Bronchial epithelial cell (primary cell): Measurements from ENCODE around the gene APOC3. TPM values are rescaled to one million over a fixed set of nuclear protein-coding genes. Genes with fewer than 3 reads are reported as not detected.

ENCODE experiments used
- DNase-seq: peaks from one replicate; pipeline ENCODE4 v3.0.0-alpha.2; 2010; ENCODE audit warnings: low read depth
- FAIRE-seq: peaks from 2 replicates; lab custom pipeline; 2011; peaks lifted over from hg19 to GRCh38; lab: Jason Lieb, UNC
- H3K27me3 ChIP-seq: 2 replicates; pipeline ENCODE4 v1.5.1; 2011; ENCODE audit warnings: low read length; ENCODE audit not compliant: control insufficient read depth, insufficient read depth
- H3K36me3 ChIP-seq: 2 replicates; pipeline ENCODE4 v1.5.1; 2011; ENCODE audit warnings: low read length; ENCODE audit not compliant: control insufficient read depth, insufficient read depth
- H3K4me3 ChIP-seq: 2 replicates; pipeline ENCODE4 v1.5.1; 2011; ENCODE audit warnings: mild to moderate bottlenecking, low read depth, low read length, control low read depth
- total RNA-seq: library from RNA; depleted of rRNA; stranded (reverse); fragments of >200 nt; gene quantifications from 2 replicates; pipeline ENCODE4 v1.2.1, GENCODE V29; 2014
- TF ChIP-seq, protein P1 (sequence below): IDR thresholded peaks from 2 replicates; pipeline ENCODE4 v1.5.1; 2011; ENCODE audit warnings: mild to moderate bottlenecking, moderate library complexity, low read length, control low read depth, inconsistent platforms; ENCODE audit not compliant: insufficient read depth, severe bottlenecking

APOC3 gene
- total RNA-seq, 1 donor from 2014 or later, result not detected

GRCh38 chr11:116787786-116788486 lies 41.8 kb upstream of the APOC3 start, which contains the start of gene ZPR1:
Gene ZPR1 (minus strand): TSS chr11:116788023. CDS start chr11:116787990, 33 bp downstream.
- Histone ChIP-seq H3K27me3 (no peaks in the 10 kb centered on the region), H3K36me3 (peaks cover 20% of the 10 kb centered on the region), H3K4me3 (peak within 1 kb of the TSS; percentile 86)
- FAIRE-seq (no peak), DNase-seq (peak; percentile 48)
- TF ChIP-seq, protein P1, sequence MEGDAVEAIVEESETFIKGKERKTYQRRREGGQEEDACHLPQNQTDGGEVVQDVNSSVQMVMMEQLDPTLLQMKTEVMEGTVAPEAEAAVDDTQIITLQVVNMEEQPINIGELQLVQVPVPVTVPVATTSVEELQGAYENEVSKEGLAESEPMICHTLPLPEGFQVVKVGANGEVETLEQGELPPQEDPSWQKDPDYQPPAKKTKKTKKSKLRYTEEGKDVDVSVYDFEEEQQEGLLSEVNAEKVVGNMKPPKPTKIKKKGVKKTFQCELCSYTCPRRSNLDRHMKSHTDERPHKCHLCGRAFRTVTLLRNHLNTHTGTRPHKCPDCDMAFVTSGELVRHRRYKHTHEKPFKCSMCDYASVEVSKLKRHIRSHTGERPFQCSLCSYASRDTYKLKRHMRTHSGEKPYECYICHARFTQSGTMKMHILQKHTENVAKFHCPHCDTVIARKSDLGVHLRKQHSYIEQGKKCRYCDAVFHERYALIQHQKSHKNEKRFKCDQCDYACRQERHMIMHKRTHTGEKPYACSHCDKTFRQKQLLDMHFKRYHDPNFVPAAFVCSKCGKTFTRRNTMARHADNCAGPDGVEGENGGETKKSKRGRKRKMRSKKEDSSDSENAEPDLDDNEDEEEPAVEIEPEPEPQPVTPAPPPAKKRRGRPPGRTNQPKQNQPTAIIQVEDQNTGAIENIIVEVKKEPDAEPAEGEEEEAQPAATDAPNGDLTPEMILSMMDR, result no peak

GRCh38 chr11:116788534-116788933 lies 41.2 kb upstream of the APOC3 start:
- no peak for FAIRE-seq

DNA sequence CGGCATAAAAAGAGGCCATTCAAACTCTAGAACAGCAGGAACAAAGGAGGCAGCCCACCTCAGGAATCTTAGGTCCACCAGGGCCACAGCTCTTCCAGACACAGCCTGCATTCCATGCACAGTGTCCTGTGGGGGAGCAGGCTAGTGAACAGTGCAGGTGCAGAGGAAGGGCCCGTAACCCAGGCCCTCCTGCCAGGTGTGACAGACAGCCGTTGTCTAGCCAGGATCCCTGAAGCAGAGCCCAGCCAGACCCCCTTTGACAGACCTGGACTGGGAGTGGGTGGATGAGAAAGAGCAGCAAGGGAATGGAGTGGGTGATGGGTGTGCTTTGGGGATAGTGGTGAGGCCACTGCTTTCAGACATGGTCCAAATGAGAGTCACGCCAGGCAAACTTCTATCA lies 40.7 kb upstream of the APOC3 start:
- Histone ChIP-seq H3K36me3 (peaks cover 17% of the 10 kb centered on the region), H3K27me3 (no peaks in the 10 kb centered on the region), H3K4me3 (no peak overlapping the region)
- FAIRE-seq, result no peak
- no peak for DNase-seq
- TF ChIP-seq, protein P1, result no peak

More at GRCh38 chr11:116788534-116788933, 41.2 kb upstream of the APOC3 start:
- TF ChIP-seq, protein P1, result no peak
- no peak for DNase-seq
- H3K36me3 ChIP-seq, result peaks cover 19% of the 10 kb centered on the region
- peak overlapping the region; percentile 86 for H3K4me3 ChIP-seq
- H3K27me3 ChIP-seq, result no peaks in the 10 kb centered on the region

GRCh38 chr11:116790167-116791001 lies 39.3 kb upstream of the APOC3 start:
- FAIRE-seq (no peak), DNase-seq (no peak)
- TF ChIP-seq, protein P1, result no peak
- Histone ChIP-seq H3K27me3 (no peaks in the 10 kb centered on the region), H3K36me3 (peaks cover 6% of the 10 kb centered on the region), H3K4me3 (no peak overlapping the region)

- peak; percentile 42 for DNase-seq
- TF ChIP-seq, protein P1, result peak; percentile 98
Observed at GRCh38 chr11:116791002-116791812, 38.5 kb upstream of the APOC3 start.

More at GRCh38 chr11:116791002-116791812, 38.5 kb upstream of the APOC3 start:
- Histone ChIP-seq H3K4me3 (no peak overlapping the region), H3K36me3 (peaks cover 2% of the 10 kb centered on the region), H3K27me3 (no peaks in the 10 kb centered on the region)
- FAIRE-seq, result no peak
